ENCODE measurements around the gene HIKESHI.

The HIKESHI gene, protein sequence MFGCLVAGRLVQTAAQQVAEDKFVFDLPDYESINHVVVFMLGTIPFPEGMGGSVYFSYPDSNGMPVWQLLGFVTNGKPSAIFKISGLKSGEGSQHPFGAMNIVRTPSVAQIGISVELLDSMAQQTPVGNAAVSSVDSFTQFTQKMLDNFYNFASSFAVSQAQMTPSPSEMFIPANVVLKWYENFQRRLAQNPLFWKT

GRCh38 chr11:86302092-86302793 lies at the start of gene HIKESHI:
Gene HIKESHI (plus strand): TSS chr11:86302240. CDS start chr11:86302449, 209 bp downstream.
- ChIA-PET POLR2A (interaction anchor here (1.3 kb wide), 1 partner anchor 13 kb away, joined by 4 read pairs; no protein-coding TSS in a partner anchor), CTCF (interaction anchor here (0.7 kb wide), 1 partner anchor 173 kb away, joined by 3 read pairs; no protein-coding TSS in a partner anchor)
- TF ChIP-seq, protein P1, sequence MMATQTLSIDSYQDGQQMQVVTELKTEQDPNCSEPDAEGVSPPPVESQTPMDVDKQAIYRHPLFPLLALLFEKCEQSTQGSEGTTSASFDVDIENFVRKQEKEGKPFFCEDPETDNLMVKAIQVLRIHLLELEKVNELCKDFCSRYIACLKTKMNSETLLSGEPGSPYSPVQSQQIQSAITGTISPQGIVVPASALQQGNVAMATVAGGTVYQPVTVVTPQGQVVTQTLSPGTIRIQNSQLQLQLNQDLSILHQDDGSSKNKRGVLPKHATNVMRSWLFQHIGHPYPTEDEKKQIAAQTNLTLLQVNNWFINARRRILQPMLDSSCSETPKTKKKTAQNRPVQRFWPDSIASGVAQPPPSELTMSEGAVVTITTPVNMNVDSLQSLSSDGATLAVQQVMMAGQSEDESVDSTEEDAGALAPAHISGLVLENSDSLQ (IDR thresholded peaks at IDR 0.05), result no peak
- no peak for TF ChIP-seq FOXK2 (IDR thresholded peaks at IDR 0.05)
- TF ChIP-seq TARDBP (IDR thresholded peaks at IDR 0.05), result no peak
- 0 out of 2 replicates have a peak, but pooled peaks have one; percentile 31 for TF ChIP-seq NFRKB (IDR thresholded peaks at IDR 0.05)
- no peak for TF ChIP-seq FOXM1 (IDR thresholded peaks at IDR 0.05; ENCODE audit: borderline replicate concordance)
- no peak for TF ChIP-seq BHLHE40 (IDR thresholded peaks at IDR 0.05; ENCODE audit: borderline replicate concordance)
- no peak for TF ChIP-seq HDGF (IDR thresholded peaks at IDR 0.05; ENCODE audit: borderline replicate concordance)
- TF ChIP-seq CTBP1 (IDR thresholded peaks at IDR 0.05; ENCODE audit: borderline replicate concordance), result no peak
- peak; percentile 68 for TF ChIP-seq L3MBTL2 (conservative IDR thresholded peaks at IDR 0.05)
- no peak for TF ChIP-seq ARNT (IDR thresholded peaks at IDR 0.05)
- peak; percentile 89 for TF ChIP-seq SUZ12 (IDR thresholded peaks at IDR 0.05)
- no peak for TF ChIP-seq ZNF384 (IDR thresholded peaks at IDR 0.05)
- no peak for TF ChIP-seq SP1 (IDR thresholded peaks at IDR 0.05)
- TF ChIP-seq FOXA1 (IDR thresholded peaks at IDR 0.05), result no peak
- peak; percentile 97 for TF ChIP-seq ELF4 (IDR thresholded peaks at IDR 0.05)
- no peak for TF ChIP-seq LEF1 (IDR thresholded peaks at IDR 0.05; ENCODE audit: borderline replicate concordance)
- DNase-seq (ENCODE audit: extremely low spot score), result peak; percentile 90

- no peak for DNase-seq (ENCODE audit: extremely low spot score)
- ChIA-PET POLR2A (no interaction called here), CTCF (no interaction called here)
- no peak for TF ChIP-seq CTBP1 (IDR thresholded peaks at IDR 0.05; ENCODE audit: borderline replicate concordance)
- TF ChIP-seq FOXK2 (IDR thresholded peaks at IDR 0.05), result no peak
- TF ChIP-seq SP1 (IDR thresholded peaks at IDR 0.05), result no peak
- no peak for TF ChIP-seq L3MBTL2 (conservative IDR thresholded peaks at IDR 0.05)
- TF ChIP-seq BHLHE40 (IDR thresholded peaks at IDR 0.05; ENCODE audit: borderline replicate concordance), result no peak
- no peak for TF ChIP-seq FOXA1 (IDR thresholded peaks at IDR 0.05)
- no peak for TF ChIP-seq FOXM1 (IDR thresholded peaks at IDR 0.05; ENCODE audit: borderline replicate concordance)
- TF ChIP-seq TARDBP (IDR thresholded peaks at IDR 0.05), result no peak
- no peak for TF ChIP-seq ARNT (IDR thresholded peaks at IDR 0.05)
- no peak for TF ChIP-seq SUZ12 (IDR thresholded peaks at IDR 0.05)
- no peak for TF ChIP-seq HDGF (IDR thresholded peaks at IDR 0.05; ENCODE audit: borderline replicate concordance)
- no peak for TF ChIP-seq NFRKB (IDR thresholded peaks at IDR 0.05)
- TF ChIP-seq LEF1 (IDR thresholded peaks at IDR 0.05; ENCODE audit: borderline replicate concordance), result no peak
- no peak for TF ChIP-seq ZNF384 (IDR thresholded peaks at IDR 0.05)
- TF ChIP-seq, protein P1 (IDR thresholded peaks at IDR 0.05), result no peak
- no peak for TF ChIP-seq ELF4 (IDR thresholded peaks at IDR 0.05)
These were observed 46.1 kb upstream of the HIKESHI start for GRCh38 chr11:86255896-86256295.

DNA sequence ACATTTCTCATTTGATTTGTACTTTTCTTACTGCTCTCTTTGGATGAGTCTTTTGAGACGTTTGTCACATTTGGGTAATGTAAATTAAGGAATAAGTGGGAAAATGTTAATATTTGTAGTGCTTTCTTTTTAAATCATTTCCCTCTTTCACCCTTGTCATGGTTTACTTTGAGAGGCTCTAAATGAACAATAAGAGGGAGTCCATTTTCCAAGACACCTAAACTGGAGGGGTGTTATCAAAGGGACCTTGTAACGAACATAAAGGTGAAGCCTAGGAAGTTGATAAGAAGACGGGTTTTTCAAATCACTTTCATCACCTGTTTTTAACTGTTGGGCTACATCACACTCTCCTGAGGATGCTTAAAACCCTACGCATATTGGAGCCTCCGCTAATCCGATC lies 45.4 kb upstream of the HIKESHI start:
- POLR2A ChIA-PET, result no interaction called here
- no peak for TF ChIP-seq FOXA1 (IDR thresholded peaks at IDR 0.05)
- no peak for TF ChIP-seq TARDBP (IDR thresholded peaks at IDR 0.05)
- no peak for TF ChIP-seq NFRKB (IDR thresholded peaks at IDR 0.05)
- no peak for TF ChIP-seq LEF1 (IDR thresholded peaks at IDR 0.05; ENCODE audit: borderline replicate concordance)
- no peak for TF ChIP-seq SP1 (IDR thresholded peaks at IDR 0.05)
- no peak for TF ChIP-seq FOXK2 (IDR thresholded peaks at IDR 0.05)
- no peak for TF ChIP-seq ELF4 (IDR thresholded peaks at IDR 0.05)
- no peak for TF ChIP-seq SUZ12 (IDR thresholded peaks at IDR 0.05)
- no peak for TF ChIP-seq ZNF384 (IDR thresholded peaks at IDR 0.05)
- TF ChIP-seq L3MBTL2 (conservative IDR thresholded peaks at IDR 0.05), result no peak
- no peak for TF ChIP-seq FOXM1 (IDR thresholded peaks at IDR 0.05; ENCODE audit: borderline replicate concordance)
- no peak for TF ChIP-seq ARNT (IDR thresholded peaks at IDR 0.05)
- no peak for TF ChIP-seq BHLHE40 (IDR thresholded peaks at IDR 0.05; ENCODE audit: borderline replicate concordance)
- no peak for TF ChIP-seq CTBP1 (IDR thresholded peaks at IDR 0.05; ENCODE audit: borderline replicate concordance)
- TF ChIP-seq HDGF (IDR thresholded peaks at IDR 0.05; ENCODE audit: borderline replicate concordance), result no peak
- TF ChIP-seq, protein P1 (IDR thresholded peaks at IDR 0.05), result no peak
- CTCF ChIA-PET, result interaction anchor here (0.5 kb wide), 1 partner anchor 18 kb away, joined by 3 read pairs; no protein-coding TSS in a partner anchor
- DNase-seq (ENCODE audit: extremely low spot score), result no peak

DNA sequence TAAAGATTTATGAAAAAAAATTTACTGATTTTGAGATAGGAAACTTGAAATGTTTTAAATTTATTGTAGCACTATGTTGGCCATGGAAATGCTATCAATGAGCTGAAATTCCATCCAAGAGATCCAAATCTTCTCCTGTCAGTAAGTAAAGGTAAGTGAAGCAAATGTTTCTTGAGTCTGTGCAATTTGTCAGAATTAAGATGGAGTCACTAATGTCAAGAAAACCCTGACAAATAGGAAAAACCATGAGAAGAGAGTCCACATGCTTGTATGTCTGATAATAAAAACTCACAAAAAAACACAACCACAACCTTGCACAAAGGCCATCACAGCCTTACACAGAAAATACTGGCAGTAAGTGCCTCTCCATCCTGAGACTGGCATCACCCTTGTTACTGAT lies 44.6 kb upstream of the HIKESHI start:
- POLR2A ChIA-PET, result no interaction called here
- TF ChIP-seq CTBP1 (IDR thresholded peaks at IDR 0.05; ENCODE audit: borderline replicate concordance), result no peak
- no peak for DNase-seq (ENCODE audit: extremely low spot score)
- CTCF ChIA-PET, result no interaction called here

- POLR2A ChIA-PET, result no interaction called here
- CTCF ChIA-PET, result no interaction called here
- TF ChIP-seq HDGF (IDR thresholded peaks at IDR 0.05; ENCODE audit: borderline replicate concordance) (no peak), ARNT (IDR thresholded peaks at IDR 0.05) (no peak), FOXK2 (IDR thresholded peaks at IDR 0.05) (no peak), CTBP1 (IDR thresholded peaks at IDR 0.05; ENCODE audit: borderline replicate concordance) (no peak), NFRKB (IDR thresholded peaks at IDR 0.05) (no peak), SP1 (IDR thresholded peaks at IDR 0.05) (no peak), FOXM1 (IDR thresholded peaks at IDR 0.05; ENCODE audit: borderline replicate concordance) (no peak), SUZ12 (IDR thresholded peaks at IDR 0.05) (no peak), ZNF384 (IDR thresholded peaks at IDR 0.05) (no peak), LEF1 (IDR thresholded peaks at IDR 0.05; ENCODE audit: borderline replicate concordance) (no peak)
- TF ChIP-seq, protein P1 (IDR thresholded peaks at IDR 0.05), result no peak
- no peak for DNase-seq (ENCODE audit: extremely low spot score)
These were observed 42.3 kb upstream of the HIKESHI start for GRCh38 chr11:86259730-86260129.
